GM20000 (cell line): Measurements from ENCODE around the gene NR6A1.

Experiments used
- DNase-seq: peaks from one replicate; pipeline ENCODE4 v3.0.0; 2012; ENCODE audit warnings: low spot score
- CTCF ChIP-seq: IDR thresholded peaks from 2 replicates; pipeline ENCODE4 v1.5.1; 2012; ENCODE audit warnings: mild to moderate bottlenecking, control low read depth; ENCODE audit errors: extremely low read depth, missing control alignments

Gene NR6A1

DNA sequence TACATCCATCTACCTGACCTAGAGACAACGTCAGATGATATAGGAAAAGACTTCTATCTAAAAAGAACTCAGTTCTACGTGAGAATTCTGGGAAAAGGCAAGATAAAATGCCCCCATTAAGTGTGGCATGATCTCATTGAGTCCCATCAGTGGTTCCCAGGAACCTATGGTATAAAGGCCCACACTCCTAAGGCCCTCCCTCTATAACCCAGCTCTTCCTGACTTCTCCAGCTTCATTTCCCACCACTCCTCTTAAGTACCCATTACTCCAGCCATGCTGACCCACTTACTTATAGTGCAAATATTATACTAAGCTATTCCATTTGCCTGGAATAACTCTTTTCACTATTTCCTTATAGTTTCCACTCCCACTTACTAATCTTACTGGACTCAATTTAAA, 168.5 kb downstream of the NR6A1 start:
- no peak for DNase-seq
- TF ChIP-seq CTCF, result no peak

DNA sequence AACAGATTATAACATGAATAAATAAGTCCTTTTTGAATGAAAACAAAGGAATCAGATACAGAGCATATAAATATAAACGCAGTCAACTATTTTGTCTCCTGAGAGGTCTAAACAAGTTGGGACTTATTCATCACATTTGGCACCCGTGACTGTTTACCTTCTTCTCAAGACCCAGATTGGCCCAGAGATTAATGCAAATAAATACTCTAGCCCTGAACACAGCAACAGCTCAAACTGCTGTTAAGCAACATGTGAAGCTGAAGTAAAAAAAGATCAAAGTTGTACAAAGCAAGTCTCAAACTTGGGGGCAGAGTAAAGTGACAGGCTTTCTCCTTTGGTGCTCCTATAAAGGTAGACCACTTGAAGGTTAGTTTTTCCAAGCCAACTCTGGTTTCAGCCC, 168.9 kb downstream of the NR6A1 start:
- no peak for DNase-seq
- TF ChIP-seq CTCF, result no peak

GRCh38 chr9:124600407-124600806, 170.7 kb downstream of the NR6A1 start:
- no peak for TF ChIP-seq CTCF

GRCh38 chr9:124599121-124599795, 171.9 kb downstream of the NR6A1 start:
- no peak for DNase-seq
- TF ChIP-seq CTCF, result no peak

More at GRCh38 chr9:124600407-124600806, 170.7 kb downstream of the NR6A1 start:
- no peak for DNase-seq

- DNase-seq, result no peak
- no peak for TF ChIP-seq CTCF
Measured at GRCh38 chr9:124598048-124598447, 173.1 kb downstream of the NR6A1 start.

DNA sequence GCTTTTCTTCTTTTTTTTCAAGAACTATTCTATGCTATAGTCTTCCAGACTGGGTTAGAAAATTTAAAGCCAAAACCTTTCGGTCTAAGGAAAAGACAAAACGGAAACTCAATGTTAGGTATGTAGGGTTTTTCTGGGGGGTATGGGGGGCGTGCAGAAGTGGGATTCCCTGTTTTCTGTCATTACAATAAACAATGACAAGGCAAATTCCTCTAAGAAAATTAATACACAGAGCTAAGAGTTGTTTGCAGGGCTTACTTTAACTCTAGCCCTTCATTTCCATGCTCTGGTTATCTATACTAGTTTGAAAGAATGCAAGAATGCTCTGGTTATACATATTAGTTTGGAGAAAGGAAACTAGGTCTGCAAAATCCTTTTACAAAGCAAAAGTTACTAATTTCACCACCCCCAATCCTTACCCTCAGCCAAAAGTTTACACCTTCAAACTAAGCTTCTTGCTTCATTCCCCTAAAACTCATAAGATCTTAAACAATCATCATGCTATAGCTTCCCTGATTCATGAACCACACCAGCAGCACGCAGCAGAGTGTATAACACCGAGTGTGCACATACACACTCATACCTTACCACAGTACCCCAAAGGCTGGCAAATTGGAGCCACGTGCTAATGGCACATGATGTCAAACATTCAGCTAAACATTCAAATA, 174.8 kb downstream of the NR6A1 start:
- DNase-seq, result no peak
- TF ChIP-seq CTCF, result no peak

GRCh38 chr9:124595743-124596142, 175.4 kb downstream of the NR6A1 start:
- DNase-seq, result no peak

More at GRCh38 chr9:124595743-124596142, 175.4 kb downstream of the NR6A1 start:
- no peak for TF ChIP-seq CTCF
